COLO668 (cell line): Measurements from ENCODE around the gene VANGL1.
"Not testable (repeated sequence)": the region's sequence is repeated elsewhere in the genome, so short reads cannot be mapped to it uniquely, and the experiment has no call there.

Experiments used
- DNase-seq: peaks from one replicate; lab custom pipeline; 2025; ENCODE audit not compliant: unreplicated experiment; lab: John Stamatoyannopoulos, UW

The VANGL1 gene

DNA sequence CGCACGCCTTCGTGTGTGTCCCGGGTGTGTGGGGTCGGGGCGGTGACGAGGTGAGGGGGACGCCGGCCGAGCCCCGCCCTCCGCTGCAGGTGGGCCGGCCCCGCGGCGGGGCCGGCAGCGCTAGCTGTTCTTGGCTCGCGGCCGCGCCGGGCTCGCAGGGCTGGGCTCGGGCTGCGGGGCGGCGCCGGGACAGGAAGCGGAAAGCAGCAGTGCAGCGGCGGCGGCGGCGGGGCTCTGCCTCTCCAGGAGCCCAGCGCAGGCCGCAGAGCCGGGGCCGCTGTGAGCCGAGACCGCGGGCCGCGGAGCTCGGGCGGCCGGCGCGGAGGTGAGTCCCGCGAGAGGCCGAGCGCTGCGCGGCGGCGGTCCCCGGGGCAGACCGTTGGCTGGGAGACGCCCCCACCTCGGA, at the start of gene VANGL1:
TSS of gene VANGL1 (plus strand) at position 209 of the 406 bp plus-strand sequence. CDS start 9,444 bp downstream, outside the sequence.
- peak; percentile 93 for DNase-seq

DNA sequence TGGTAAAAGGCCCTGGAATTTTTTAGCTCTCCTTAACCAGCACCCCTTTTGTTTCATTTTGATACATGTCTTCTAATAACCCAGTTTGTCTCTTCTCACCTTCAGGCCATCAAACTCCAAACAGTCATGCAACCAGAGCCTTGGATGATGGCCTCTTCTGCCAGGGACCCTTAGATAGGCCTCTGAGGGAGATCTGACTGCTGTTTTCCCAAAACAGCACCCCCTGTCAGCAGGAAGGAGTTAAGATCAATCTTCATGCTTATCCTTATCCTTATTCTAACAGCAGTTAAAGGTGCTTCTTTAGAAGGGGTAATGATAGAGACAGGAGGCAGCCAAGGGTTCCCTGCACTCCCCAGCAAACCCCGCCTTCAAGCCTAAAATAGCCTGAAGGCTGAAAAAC, 49.5 kb upstream of the VANGL1 start:
- no peak for DNase-seq

DNA sequence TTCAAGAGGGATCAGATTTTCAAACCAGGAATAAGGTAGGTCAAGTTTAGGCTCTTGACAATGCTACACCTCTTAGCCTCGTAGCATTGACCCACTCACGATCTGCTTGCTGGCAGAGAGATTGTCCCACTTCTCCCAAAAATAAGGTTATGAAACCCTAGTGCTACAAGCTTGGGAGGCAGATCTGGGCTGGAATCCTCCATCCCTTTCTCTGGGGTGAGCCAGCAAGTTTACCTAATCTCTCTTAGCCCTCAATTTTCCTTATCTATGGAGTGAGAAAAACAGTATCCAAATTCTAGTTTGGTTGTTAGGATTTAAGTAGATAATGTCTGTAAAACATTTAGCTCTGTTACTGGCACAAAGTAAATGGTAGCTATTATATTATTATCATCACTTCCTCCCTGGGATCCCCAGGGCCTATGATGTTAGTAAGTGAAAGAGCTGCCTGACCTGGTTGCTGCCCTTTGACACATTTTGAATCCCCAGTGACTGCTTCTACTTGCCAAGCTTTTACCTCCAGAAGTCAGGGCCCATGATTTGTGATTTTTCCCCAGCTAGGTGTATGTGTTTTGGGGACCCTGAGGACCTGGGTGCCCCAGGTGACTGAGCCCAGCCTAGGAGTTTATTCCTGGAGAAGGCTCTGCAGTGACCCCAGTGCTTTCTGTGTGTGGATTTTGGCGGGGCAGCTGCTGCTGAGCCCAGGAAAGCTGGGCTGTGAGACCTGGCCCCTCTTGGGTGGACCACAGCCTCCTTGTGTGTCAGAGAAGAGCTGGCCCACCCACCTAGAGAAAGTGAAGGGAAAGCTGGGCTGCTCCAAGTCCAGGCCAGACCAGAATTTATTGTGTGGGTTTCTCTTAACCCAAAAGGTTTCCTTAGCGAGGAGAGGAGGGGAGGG, 48.2 kb upstream of the VANGL1 start:
- no peak for DNase-seq

DNA sequence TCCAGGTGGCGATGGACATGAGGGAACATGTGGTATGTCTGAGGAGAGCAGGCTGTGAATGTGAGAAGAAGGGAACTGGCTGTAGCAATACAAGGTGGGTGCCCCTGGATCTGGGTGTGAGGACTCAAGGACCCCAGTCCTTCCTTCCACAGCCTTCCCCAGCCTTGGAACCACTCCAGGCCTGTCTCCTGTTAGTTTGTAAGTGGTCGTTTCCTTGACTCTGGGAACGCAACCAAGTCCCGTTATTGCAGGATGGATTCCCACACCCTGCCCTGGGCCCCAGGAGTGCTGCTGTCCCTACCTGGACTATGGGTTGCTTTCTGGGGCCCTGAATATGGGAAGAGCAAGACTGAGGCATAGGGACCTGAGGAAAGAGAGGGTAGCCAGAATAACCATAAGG, 47.2 kb upstream of the VANGL1 start:
- DNase-seq: no peak

DNA sequence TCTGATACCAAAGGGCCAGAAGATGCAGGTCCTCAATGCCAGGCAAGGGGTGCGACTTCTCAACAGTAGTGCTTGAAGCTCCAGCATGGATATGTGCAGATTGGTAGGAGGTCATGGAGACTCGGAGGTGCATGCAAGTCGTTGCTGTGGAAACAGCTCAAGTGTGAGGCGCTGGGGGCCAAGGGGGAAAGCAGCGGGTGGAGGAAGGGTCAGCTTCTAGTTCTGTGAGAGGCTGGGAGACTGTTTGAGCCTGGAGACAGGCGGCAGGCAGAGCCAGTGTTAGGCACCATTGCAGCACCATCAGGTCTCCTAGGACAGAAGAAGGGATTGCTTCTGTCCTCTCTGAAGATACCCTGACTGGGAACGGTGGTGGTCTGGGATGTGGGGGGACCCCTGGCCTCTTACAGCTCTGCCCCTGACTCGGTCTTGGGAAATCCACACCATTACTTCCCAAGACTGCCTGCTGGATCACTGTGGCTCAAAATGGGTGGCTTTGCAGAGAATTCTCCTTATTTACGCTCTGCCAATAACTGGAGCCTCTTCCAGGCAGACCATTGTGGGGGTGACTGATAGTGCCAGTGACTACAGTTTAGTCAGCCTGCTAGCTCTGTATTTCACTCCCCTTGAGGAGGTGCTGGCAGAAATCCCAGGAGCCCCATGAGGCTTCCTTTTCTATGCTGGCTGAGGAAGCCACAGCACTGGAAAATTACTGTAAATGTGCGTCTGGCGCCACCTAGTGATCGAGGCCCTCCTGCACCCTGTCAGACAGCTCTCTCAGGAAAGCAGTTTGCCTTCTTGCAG, 46.3 kb upstream of the VANGL1 start:
- DNase-seq: peak; percentile 85

DNA sequence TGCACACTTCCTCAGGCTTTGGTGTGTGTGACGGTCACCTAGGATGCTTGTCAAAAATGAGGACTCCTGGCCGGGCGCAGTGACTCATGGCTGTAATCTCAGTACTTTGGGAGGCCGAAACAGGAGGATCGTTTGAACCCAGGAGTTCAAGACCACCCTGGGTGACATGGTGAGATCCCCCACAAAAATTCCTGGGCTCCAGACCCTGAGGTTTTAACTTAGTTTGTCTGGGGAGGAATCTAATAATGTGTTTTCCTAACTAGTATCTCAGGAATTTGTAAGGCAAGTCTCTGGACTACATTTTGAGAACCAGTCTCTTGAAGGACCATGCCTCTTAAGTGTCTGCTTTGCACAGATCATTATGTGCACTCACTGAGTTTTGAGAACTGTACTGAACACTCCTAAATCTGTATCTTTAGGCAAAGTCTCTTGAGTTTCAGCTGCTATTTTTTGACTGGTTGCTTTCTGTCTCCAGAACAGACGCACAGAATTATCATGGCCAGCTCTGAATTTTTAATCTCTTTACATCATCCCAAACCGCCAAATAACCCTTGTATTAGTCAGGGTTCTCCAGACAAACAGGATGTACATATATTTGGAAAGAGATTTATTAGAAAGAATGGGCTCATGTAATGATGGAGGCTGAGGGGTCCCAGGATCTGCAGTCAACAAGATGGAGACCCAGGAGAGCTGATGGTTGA, 45.5 kb upstream of the VANGL1 start:
- no peak for DNase-seq

DNA sequence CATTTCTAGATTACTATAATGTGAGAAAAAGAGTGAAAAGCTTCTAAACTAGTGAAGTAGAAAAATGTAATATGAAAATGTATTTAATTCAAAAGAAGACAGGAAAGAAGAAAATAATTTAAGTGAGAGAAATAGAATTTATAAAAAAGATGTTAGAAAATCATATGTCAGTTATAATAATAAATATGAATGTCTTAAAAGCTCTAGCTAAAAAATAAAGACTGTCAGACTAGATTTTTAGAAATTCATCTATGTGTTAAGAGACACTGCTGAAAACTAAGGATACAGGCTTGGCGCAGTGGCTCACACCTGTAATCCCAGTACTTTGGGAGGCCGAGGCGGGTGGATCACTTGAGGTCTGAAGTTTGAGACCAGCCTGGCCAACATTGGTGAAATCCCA, 37.3 kb upstream of the VANGL1 start:
- DNase-seq: no peak

DNA sequence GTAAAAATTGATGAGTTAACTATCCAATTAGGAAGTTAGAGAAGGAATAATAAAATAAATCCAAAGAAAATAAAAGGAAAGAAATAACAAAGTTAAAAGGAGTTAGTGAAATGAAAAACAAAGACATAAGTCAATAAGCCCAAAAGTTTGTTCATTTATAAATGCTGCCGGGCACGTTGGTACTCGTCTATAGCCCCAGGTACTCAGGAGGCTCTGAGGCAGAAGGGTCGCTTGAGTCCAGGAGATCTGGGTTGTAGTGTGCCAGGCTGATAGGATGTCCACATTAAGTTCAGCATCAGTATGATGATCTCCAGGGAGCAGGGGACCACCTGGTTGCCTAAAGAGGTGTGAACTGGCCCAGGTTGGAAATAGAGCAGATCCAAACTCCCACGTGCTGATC, 35.5 kb upstream of the VANGL1 start:
- no peak for DNase-seq

DNA sequence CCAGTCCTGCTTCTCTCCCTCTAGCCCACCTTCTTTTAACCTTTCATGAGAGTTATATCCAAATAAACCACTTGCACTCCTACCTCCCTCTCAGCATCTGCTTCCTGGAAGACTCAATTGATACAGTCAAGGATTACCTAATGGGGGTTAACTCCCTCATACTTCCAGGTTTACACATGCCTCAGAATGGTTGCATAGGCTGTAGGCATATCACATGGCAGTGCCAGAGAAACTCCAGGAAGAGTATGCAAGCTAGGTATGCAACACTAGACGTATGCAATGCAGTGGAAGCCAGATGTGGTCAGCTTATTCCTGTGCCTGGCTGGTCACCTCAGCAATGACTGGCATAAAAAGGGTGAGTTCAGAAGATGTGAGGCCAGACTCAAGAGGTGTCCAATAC, 32.7 kb upstream of the VANGL1 start:
- no peak for DNase-seq

DNA sequence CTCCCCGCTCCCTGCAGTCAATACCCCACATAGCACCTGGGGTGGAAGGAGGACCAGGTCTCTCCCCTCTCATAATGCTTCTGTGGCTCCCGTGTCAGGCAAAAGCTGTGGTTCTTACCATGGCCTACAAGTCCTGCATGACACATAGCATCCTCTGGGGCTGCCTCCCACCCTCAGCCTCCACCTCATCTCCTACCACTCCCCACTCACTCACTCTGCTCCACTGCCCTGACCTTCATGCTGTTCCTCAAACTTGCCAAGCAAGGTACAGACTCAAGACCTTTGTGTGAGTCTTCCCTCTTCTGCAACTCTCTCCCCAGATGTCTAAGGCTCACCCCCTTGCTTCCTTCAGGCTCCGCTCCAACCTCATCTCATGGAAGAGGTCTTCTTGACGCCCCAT, 28.0 kb upstream of the VANGL1 start:
- DNase-seq: no peak

DNA sequence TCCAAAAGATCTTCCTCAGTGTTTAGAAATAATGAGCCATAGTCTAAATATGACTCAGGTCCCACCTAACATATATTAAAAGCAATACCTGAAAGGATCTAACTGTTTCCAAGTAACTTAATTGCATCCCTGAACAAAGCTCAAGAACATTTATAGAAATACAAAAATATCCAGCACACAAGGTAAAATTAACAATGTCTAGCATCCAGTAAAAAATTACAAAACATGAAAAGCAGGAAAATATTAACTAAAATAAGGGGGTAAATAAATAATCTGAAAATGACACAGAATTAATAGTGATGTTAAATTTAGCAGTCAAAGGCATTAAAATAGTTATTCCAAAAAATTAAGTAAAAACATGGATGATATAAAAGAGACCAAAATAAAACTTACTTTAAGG, 21.3 kb upstream of the VANGL1 start:
- no peak for DNase-seq

DNA sequence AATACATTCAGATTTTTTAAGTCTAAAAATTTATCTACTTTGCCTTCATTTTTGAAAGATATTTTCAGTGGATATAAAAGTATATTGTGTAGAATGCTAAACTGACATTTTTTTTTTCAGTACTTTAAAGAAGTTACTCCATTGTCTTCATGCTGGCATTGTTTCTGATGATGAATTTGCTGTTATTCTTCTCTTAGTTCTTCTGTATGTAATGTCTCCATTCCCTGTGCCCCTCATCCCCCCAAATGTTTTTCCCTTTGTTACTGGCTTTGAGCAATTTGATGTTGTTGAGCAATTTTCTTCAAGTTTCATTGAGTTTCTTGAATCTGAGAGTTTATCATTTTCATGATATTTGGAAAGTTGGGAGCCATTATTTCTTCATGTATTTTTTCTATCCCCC, 20.8 kb upstream of the VANGL1 start:
- DNase-seq: no peak

DNA sequence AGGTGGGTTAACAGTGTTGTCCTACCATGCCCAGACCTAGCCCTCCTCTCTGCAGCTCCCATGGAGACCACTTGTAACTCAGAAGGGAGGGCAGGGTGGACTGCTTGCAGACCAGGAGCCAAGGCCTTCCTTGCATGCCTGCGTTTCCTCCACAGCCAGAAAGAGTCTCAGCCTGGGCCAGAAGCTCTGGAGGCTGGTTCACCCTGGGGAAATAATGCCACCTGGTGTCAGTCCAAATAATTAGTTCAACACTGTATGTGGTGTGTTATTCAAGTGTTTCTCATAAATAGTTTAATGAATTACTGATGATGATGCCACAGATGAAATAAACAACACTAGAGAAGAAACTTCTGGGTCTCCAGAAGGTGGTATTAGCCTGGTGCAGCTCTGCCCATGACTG, 16.9 kb upstream of the VANGL1 start:
- no peak for DNase-seq

DNA sequence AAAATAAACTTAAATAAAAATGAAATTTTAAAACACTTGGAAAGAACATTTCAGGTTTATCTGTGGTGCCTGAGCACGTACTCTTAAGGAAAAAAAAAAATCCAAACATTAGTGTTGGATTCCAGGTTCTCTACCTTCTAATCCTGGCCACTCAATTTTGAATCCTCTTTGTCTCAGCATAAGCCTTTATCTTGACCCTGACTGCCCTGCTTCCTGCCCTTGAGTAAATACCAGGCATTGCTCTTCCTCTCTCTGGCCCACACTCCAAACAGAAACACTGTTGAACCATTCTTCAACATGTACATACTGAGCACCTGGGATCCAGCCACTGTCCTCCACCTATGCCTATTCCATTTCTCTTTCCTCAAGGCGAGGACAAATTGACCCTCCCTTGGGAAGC, 11.4 kb upstream of the VANGL1 start:
- no peak for DNase-seq

DNA sequence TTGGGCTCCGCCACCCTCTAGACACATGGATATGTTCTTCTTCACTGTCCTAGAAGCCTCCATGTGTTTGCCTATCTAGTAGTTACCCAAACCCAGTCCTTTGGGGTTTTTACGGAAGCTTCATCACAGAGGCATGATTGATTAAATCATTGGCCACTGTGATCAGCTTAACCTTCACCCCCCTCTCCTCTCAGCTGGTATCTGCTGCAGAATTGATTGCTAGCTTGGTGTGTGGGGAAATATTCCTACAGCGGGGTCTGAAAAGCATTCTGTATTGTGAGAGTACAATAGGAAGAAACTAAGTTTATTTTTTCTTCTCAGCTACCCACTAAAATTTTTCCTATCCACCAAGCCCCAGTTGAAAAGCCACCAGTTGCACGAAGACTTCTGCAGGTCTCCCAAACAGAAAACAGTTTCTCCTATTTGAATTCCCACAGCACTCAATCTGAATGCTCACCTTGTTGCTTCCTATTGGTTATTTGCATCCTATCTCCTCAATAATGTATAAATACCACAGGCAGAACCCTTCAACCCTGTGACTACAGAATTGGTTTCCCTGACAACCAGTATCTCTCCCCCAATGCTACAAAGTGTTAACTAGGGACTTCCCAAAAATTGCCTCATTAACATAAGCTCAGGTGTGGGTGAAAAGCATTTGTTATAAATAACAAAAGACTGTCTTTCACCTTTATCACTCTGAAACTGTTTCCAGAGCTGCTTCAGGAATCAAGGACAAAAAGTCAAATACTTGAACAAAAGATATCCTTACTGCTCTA, 9.3 kb upstream of the VANGL1 start:
- DNase-seq: no peak

DNA sequence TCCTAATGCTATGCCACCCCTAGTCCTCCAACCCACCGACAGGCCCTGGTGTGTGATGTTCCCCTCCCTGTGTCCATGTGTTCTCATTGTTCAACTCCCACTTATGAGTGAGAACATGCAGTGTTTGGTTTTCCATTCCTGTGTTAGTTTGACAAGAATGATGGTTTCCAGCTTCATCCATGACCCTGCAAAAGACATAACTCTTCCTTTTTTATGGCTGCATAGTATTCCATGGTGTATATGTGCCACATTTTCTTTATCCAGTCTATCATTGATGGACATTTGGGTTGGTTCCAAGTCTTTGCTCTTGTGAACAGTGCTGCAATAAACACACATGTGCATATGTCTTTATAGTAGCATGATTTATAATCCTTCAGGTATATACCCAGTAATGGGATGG, 8.2 kb upstream of the VANGL1 start:
- not testable (repeated sequence) for DNase-seq

DNA sequence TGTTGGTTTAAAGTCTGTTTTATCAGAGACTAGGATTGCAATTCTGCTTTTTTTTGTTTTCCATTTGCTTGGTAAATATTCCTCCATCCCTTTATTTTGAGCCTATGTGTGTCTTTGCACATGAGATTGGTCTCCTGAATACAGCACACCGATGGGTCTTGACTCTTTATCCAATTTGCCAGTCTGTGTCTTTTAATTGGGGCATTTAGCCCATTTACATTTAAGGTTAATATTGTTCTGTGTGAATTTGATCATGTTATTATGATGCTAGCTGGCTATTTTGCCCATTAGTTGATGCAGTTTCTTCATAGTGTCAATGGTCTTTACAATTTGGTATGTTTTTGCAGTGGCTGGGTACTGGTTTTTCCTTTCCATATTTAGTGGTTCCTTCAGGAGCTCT, 4.5 kb upstream of the VANGL1 start:
- not testable (repeated sequence) for DNase-seq

DNA sequence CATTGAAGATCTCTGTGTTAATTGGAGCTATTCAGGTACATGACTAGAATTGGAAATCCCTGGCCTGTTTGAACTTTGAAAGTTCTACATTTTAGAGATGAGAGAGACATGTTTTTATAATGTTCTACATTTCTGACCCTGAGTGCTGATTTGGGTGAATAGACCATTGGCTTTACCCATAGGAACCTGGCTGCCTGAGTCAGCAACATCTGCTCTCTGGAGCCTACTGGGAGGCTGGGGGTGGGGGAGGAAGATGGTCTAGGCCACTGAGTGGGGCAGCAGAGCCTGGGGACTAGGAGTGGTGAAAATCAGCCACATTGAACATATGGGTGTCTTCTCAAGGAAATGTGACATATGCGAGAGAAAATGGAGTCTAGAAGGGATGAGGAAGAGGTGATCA, 1.4 kb upstream of the VANGL1 start:
- no peak for DNase-seq

DNA sequence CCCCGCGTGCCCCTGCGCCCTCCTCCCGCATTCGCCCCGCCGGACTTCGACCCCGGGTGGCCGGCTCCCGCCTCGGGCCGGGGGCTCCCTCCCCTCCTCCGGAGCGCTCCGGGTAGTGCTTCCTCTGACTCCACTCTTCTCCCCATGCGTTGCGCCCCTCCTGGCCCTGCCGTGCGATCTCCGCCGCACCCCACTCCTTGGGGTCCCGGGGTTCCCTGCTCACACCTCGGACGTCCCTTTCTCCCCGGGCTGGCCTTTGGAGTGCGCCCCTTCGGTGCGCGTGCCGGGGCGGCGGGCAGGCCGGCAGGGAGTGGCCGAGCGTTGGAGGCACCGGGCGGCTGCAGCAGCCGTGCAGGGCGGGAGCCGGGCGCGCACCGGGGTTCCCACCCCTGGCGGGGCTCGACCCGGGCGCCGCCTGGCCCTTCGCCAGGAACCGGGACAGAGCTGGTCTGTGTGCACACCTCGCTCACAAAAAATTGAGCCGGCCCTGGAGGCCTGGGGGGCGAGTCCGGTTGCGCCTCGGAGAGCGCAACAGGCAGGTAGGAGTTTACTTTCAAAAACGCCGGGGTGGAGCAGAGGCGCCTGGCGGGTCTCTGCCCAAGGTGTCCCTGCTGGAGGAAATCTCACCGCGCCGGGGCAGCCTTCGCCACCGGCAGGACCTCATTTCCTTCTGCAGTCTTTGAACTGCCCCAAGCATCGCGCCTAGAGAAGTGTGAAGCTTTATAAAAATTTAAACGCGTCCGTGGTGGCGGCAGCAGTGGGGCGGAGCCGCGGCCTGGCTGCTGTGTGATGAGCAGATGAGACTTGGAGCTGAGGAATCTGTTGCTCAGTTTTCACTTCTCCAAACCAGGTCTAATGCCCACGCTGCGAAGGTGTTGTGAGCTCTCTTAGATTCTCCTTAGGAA, 650 bp downstream of the VANGL1 start:
- peak; percentile 85 for DNase-seq

DNA sequence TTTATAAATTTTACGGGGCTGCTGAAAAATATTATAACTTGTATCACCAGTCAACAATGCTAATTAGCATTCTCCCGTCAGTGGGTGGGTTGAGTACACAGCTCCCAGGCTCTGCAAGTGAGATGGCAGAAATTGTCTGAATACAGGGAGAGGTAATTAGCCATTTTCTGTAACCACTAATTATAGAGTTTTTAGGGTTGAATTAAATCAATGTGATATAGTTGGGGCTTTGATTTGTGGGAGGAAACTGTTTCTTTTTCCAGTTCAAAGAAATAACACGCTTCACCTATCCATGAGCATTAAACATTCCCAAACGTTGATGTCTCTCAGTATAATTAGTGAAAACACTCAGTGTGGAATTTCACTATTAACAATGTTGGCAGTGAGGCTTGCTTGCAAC, 1.5 kb downstream of the VANGL1 start:
- DNase-seq: no peak
